ENCODE data around the gene LSM12. TPM values are rescaled to one million over a fixed set of nuclear protein-coding genes. Genes with fewer than 3 reads are reported as not detected.

LSM12 gene
- total RNA-seq, 1 donor: 59.0 TPM

GRCh38 chr17:44091200-44091997, 24.9 kb upstream of the LSM12 start:
- peak; percentile 71 for DNase-seq (ENCODE audit: insufficient read length, low spot score, missing footprints)
- H3K36me3 ChIP-seq (ENCODE audit: insufficient read depth, low read length): peaks cover 14% of the 10 kb centered on the region
- no peaks in the 10 kb centered on the region for H3K27me3 ChIP-seq (ENCODE audit: insufficient read depth, low read length)
- H3K9me3 ChIP-seq (ENCODE audit: low read depth, low read length): no peaks in the 10 kb centered on the region
- TF ChIP-seq CTCF (IDR thresholded peaks at IDR 0.05; ENCODE audit: extremely low read depth, low read depth, low read length): no peak
- peaks cover 4% of the 10 kb centered on the region for H3K79me2 ChIP-seq (ENCODE audit: insufficient read depth, low read length)
- no peak overlapping the region for H3K27ac ChIP-seq (ENCODE audit: low read depth, low read length)
- no peaks in the 10 kb centered on the region for H4K20me1 ChIP-seq (ENCODE audit: insufficient read depth, low read length)
- no peak overlapping the region for H2AFZ ChIP-seq (ENCODE audit: low read length)
- no peak overlapping the region for H3K4me2 ChIP-seq (ENCODE audit: insufficient read depth, low read length)
- peaks cover 22% of the 10 kb centered on the region for H3K4me1 ChIP-seq (ENCODE audit: insufficient read depth, low read length)
- H3K4me3 ChIP-seq (ENCODE audit: insufficient read depth, low read length): no peak overlapping the region

- H3K27ac ChIP-seq (ENCODE audit: low read depth, low read length): no peak overlapping the region
- peaks cover 17% of the 10 kb centered on the region for H3K4me1 ChIP-seq (ENCODE audit: insufficient read depth, low read length)
- H3K79me2 ChIP-seq (ENCODE audit: insufficient read depth, low read length): no peaks in the 10 kb centered on the region
- no peak for TF ChIP-seq CTCF (IDR thresholded peaks at IDR 0.05; ENCODE audit: extremely low read depth, low read depth, low read length)
- H3K4me2 ChIP-seq (ENCODE audit: insufficient read depth, low read length): no peak overlapping the region
- H3K27me3 ChIP-seq (ENCODE audit: insufficient read depth, low read length): no peaks in the 10 kb centered on the region
- DNase-seq (ENCODE audit: insufficient read length, low spot score, missing footprints): peak; percentile 21
- H3K36me3 ChIP-seq (ENCODE audit: insufficient read depth, low read length): peaks cover 21% of the 10 kb centered on the region
- H3K9me3 ChIP-seq (ENCODE audit: low read depth, low read length): no peaks in the 10 kb centered on the region
- H4K20me1 ChIP-seq (ENCODE audit: insufficient read depth, low read length): no peaks in the 10 kb centered on the region
- no peak overlapping the region for H3K4me3 ChIP-seq (ENCODE audit: insufficient read depth, low read length)
- no peak overlapping the region for H2AFZ ChIP-seq (ENCODE audit: low read length)
Observed at GRCh38 chr17:44088254-44088653, 21.8 kb upstream of the LSM12 start.

GRCh38 chr17:44087319-44087718, 20.8 kb upstream of the LSM12 start:
- DNase-seq (ENCODE audit: insufficient read length, low spot score, missing footprints): peak; percentile 39
- Histone ChIP-seq H3K27ac (ENCODE audit: low read depth, low read length) (peak overlapping the region; percentile 94), H3K4me3 (ENCODE audit: insufficient read depth, low read length) (peak overlapping the region; percentile 44), H3K27me3 (ENCODE audit: insufficient read depth, low read length) (no peaks in the 10 kb centered on the region), H3K36me3 (ENCODE audit: insufficient read depth, low read length) (peaks cover 28% of the 10 kb centered on the region), H3K4me2 (ENCODE audit: insufficient read depth, low read length) (peak overlapping the region; percentile 69), H4K20me1 (ENCODE audit: insufficient read depth, low read length) (no peaks in the 10 kb centered on the region), H3K4me1 (ENCODE audit: insufficient read depth, low read length) (peaks cover 22% of the 10 kb centered on the region), H2AFZ (ENCODE audit: low read length) (no peak overlapping the region), H3K9me3 (ENCODE audit: low read depth, low read length) (no peaks in the 10 kb centered on the region), H3K79me2 (ENCODE audit: insufficient read depth, low read length) (no peaks in the 10 kb centered on the region)
- TF ChIP-seq CTCF (IDR thresholded peaks at IDR 0.05; ENCODE audit: extremely low read depth, low read depth, low read length): no peak
